PFSK-1 (cell line): Measurements from ENCODE around the gene BRME1.

Source experiments
- FOXP2 ChIP-seq: optimal IDR thresholded peaks from 2 replicates; pipeline ENCODE3; 2011; ENCODE audit warnings: borderline replicate concordance, control low read depth, inconsistent platforms; ENCODE audit not compliant: insufficient read depth; ENCODE audit errors: extremely low read length, extremely low read depth
- POLR2AphosphoS5 ChIP-seq: IDR thresholded peaks from 2 replicates; pipeline ENCODE4 v1.6.1; 2012; ENCODE audit warnings: low read depth, mild to moderate bottlenecking, control low read depth, low read length, moderate library complexity
- SIN3A ChIP-seq: IDR thresholded peaks from 2 replicates; pipeline ENCODE4 v1.6.1; 2012; ENCODE audit warnings: mild to moderate bottlenecking, low read length, moderate library complexity, borderline replicate concordance; ENCODE audit not compliant: insufficient read depth
- TAF1 ChIP-seq: IDR thresholded peaks from 2 replicates; pipeline ENCODE4 v1.6.1; 2012; ENCODE audit warnings: low read length, control low read depth, borderline replicate concordance; ENCODE audit not compliant: insufficient read depth
- TF ChIP-seq, protein P1 (sequence below), 2 experiments: IDR thresholded peaks; 2 replicates each; pipeline versions ENCODE4 v1.6.1 to v1.8.0; 2011 to 2012; ENCODE audit warnings: low read depth in 2 of 2, low read length in 2 of 2, control low read depth in 1 of 2, inconsistent platforms in 1 of 2, mild to moderate bottlenecking in 1 of 2, moderate library complexity in 1 of 2; ENCODE audit not compliant: insufficient read depth in 1 of 2

The BRME1 gene

DNA sequence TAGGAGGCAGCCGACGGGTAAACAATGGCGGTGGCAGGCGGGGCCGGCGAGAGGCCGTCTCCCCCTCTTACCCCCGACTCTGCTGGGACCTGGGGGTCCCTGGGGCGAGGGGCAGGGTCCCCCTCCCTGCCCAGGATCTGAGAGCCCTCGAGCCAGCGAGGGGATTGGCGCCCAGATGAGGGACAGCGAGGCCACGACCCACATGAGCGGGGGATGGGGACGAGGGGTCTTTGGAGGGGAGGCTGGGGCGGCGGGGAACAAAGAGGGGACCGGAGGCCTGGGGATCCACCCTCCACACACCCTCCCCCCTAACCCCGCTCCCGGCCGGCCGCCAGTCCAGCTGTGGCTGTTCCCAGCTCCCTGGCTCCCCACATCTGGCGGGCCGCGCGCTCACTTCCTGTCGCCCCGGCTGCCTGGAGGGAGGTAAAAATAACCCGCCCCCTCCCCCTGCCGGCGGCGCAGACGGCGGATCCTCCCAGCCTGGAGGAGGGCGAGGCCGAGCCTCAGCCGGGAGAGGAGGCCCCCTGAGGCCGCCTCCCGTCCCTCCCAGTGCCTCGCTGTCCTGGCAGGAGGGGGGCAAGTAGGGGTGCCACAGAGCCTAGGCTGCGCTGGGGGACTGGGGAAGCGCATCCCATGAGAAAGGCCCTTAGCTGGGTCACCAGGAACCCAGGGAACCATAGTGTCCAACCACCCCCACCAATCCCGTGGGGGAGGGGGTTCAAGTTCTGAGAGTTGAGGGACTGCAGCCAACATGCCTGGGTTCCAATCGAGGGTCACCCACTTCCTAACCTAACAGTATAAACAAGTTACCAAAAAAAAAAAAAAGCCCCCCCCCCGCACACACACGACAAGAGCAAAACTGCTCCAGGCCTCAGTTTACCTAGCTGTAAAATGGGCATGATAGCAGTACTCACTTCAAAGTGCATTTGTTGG, 58.2 kb downstream of the BRME1 start:
- 0 out of 2 replicates have a peak, but pooled peaks have one; percentile 33 for TF ChIP-seq TAF1
- peak; percentile 45; the same call in 1 of the 2 replicates for TF ChIP-seq POLR2AphosphoS5
- peak; percentile 82 for TF ChIP-seq FOXP2
- TF ChIP-seq SIN3A = 0 out of 2 replicates have a peak, but pooled peaks have one; percentile 63
- TF ChIP-seq, protein P1, sequence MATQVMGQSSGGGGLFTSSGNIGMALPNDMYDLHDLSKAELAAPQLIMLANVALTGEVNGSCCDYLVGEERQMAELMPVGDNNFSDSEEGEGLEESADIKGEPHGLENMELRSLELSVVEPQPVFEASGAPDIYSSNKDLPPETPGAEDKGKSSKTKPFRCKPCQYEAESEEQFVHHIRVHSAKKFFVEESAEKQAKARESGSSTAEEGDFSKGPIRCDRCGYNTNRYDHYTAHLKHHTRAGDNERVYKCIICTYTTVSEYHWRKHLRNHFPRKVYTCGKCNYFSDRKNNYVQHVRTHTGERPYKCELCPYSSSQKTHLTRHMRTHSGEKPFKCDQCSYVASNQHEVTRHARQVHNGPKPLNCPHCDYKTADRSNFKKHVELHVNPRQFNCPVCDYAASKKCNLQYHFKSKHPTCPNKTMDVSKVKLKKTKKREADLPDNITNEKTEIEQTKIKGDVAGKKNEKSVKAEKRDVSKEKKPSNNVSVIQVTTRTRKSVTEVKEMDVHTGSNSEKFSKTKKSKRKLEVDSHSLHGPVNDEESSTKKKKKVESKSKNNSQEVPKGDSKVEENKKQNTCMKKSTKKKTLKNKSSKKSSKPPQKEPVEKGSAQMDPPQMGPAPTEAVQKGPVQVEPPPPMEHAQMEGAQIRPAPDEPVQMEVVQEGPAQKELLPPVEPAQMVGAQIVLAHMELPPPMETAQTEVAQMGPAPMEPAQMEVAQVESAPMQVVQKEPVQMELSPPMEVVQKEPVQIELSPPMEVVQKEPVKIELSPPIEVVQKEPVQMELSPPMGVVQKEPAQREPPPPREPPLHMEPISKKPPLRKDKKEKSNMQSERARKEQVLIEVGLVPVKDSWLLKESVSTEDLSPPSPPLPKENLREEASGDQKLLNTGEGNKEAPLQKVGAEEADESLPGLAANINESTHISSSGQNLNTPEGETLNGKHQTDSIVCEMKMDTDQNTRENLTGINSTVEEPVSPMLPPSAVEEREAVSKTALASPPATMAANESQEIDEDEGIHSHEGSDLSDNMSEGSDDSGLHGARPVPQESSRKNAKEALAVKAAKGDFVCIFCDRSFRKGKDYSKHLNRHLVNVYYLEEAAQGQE (IDR thresholded peaks at IDR 0.05; ENCODE audit: insufficient read depth in 1 of 2, low read depth in 2 of 2, low read length in 2 of 2) = 0 out of 4 replicates have a peak, but pooled peaks have one; percentile 5 to 9

DNA sequence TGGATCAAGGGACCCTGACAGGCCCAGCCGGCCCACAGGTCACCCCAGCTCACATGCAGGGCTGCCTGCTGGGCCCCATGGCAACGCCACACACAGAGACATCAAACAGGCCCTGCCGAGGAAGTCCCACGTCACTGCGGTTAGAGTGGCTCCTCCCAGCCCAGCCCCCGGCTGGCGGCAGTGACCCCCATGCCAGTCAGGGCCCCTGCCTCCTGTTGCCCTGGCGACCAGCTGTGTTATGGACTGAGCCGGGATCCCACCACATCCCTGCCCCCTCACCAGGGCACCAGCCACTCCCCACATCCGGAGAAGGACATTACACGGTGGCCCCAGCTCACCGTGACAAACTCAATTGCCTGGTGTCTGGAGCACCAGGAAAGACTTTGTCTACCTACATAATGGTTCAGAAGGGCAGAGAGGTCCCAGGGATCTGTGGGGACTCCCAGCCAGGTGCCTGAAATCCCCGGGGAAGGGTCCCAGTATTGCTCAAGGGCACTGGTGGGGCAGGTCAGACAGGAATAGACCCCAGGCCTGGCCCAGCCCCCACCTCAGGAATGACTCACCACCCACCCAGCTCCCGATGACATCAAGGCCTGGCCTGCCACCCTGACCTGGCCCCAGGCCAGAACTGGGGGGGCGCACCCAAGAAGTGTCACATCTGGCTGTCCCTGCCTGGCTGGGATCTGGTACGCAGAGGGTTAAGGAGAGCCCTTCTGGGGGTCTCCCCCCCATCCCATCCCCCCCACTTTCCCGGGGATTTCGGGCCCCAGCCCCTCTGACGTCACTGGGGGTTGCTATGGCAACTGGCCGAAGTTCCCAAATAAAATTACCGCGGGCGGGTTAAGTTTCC, 59.1 kb downstream of the BRME1 start:
- TF ChIP-seq, protein P1 (IDR thresholded peaks at IDR 0.05; ENCODE audit: insufficient read depth in 1 of 2, low read depth in 2 of 2, low read length in 2 of 2) = peak in 1 of 2 experiments; percentile 10; a peak in 1 of 4 replicates
- TF ChIP-seq FOXP2 (peak; percentile 93), SIN3A (peak; percentile 55; the same call in 1 of the 2 replicates), POLR2AphosphoS5 (no peak), TAF1 (no peak)

DNA sequence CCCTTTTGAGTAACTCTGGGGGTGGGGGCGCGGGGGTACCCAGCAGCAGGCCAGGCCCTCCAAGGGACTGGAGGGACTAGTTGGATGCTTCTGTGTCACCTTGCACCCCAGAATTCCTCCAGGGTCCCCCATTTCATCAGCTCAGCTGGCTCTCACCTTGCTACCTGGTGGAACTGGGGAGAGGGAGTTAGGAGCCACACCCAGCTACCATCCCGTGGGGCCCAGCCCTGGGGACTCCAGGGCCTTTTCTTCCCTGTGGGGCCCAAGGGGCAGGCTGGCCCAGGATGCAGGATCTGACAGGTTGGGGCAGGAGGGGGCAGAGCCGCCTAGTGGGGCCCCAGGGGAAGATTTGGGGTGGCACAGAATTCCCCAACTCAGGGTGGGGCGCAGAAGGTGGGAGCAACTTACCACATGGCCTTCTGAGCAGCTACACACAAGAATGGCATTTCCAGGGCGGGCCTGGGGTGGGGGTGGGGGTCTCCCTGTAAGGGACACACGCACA, 61.7 kb downstream of the BRME1 start:
- no peak for TF ChIP-seq SIN3A
- TF ChIP-seq, protein P1 (IDR thresholded peaks at IDR 0.05; ENCODE audit: insufficient read depth in 1 of 2, low read depth in 2 of 2, low read length in 2 of 2) = no peak
- TF ChIP-seq FOXP2 = no peak
- no peak for TF ChIP-seq POLR2AphosphoS5
- no peak for TF ChIP-seq TAF1

DNA sequence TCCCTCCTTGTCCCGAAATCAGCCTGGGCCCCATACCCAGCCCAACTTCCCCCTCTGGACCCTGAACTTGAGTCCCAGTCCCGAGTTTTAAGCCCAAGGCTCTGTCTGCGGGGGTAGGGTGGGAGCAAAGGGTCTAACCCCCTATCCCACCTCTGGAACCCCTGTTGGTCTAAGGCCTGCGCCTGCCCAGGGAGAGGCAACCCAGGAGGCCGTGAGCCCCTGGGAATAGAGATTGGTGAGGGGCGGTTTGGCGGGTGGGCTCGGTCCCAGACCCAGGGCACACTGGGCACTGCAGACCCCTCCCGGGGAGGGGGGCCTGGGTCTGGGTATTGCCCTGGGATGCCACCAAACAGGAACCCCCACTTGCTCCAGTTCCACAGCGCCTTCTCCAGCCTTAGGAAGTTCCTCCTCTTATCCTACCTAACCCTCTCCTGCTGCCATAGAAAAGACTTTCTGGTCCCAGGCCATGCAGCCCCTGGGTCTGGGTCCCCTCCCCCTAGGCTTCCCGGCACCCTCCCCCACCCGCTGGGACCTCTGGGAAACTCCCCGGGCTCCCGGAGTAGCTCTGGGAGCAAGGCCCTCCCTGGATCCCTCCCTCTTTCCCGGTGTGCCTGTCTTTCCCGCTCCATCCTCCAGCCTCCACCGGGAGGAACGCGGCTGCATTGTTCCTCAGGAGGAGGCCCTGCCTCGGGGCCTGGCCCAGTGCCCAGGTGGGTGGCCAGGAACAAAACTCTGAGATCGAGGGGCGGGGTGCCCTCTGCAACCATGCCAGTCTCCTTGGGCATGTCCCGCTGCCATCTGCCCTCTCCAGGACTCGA, 62.6 kb downstream of the BRME1 start:
- TF ChIP-seq, protein P1 (IDR thresholded peaks at IDR 0.05; ENCODE audit: insufficient read depth in 1 of 2, low read depth in 2 of 2, low read length in 2 of 2) = no peak
- TF ChIP-seq TAF1 (no peak), POLR2AphosphoS5 (no peak), FOXP2 (no peak), SIN3A (no peak)
